ENCODE results near the gene RNF111. TPM values are rescaled to one million over a fixed set of nuclear protein-coding genes. Genes with fewer than 3 reads are reported as not detected.

The RNF111 gene
- total and polyA plus RNA-seq, 8 donors = 4.3 to 37.1 (median 11.4) TPM

GRCh38 chr15:59020322-59020721 lies 32.9 kb downstream of the RNF111 start:
- Histone ChIP-seq H3K27me3 (no peaks in the 10 kb centered on the region), H3K4me1 (no peaks in the 10 kb centered on the region), H3K36me3 (peaks cover 4 to 26% (median 19%) of the 10 kb centered on the region in 4 donors), H3K4me3 (no peak overlapping the region), H3K9me3 (no peaks in the 10 kb centered on the region), H3K27ac (no peak overlapping the region)
- TF ChIP-seq EP300 (IDR thresholded peaks at IDR 0.05) = no peak
- TF ChIP-seq CTCF (IDR thresholded peaks at IDR 0.05) = no peak
- no peak for TF ChIP-seq POLR2A (IDR thresholded peaks at IDR 0.05)
- no peak for TF ChIP-seq POLR2AphosphoS5 (IDR thresholded peaks at IDR 0.05)
- intact Hi-C loops (cut with DNase I; ENCODE audit: low total_unique reads) = no loop called here
- no peak for DNase-seq

GRCh38 chr15:59022188-59022587 lies 34.7 kb downstream of the RNF111 start:
- H3K27me3 ChIP-seq = no peaks in the 10 kb centered on the region
- 90 to 100% (median 97%) methylated on average over 1 of the region's 1 CpG for WGBS, 5 donors
- no peaks in the 10 kb centered on the region for H3K4me1 ChIP-seq
- intact Hi-C loops (cut with DNase I; ENCODE audit: low total_unique reads) = no loop called here
- no peak overlapping the region for H3K27ac ChIP-seq
- no peak for TF ChIP-seq POLR2A (IDR thresholded peaks at IDR 0.05)
- no peak for TF ChIP-seq EP300 (IDR thresholded peaks at IDR 0.05)
- no peak for TF ChIP-seq CTCF (IDR thresholded peaks at IDR 0.05)
- no peak for TF ChIP-seq POLR2AphosphoS5 (IDR thresholded peaks at IDR 0.05)
- H3K4me3 ChIP-seq = no peak overlapping the region
- peaks cover 4 to 27% (median 20%) of the 10 kb centered on the region in 4 donors for H3K36me3 ChIP-seq
- DNase-seq = no peak
- no peaks in the 10 kb centered on the region for H3K9me3 ChIP-seq

- intact Hi-C loops (cut with DNase I; ENCODE audit: low total_unique reads) = no loop called here
- TF ChIP-seq EP300 (IDR thresholded peaks at IDR 0.05) (no peak), POLR2A (IDR thresholded peaks at IDR 0.05) (no peak), POLR2AphosphoS5 (IDR thresholded peaks at IDR 0.05) (no peak), CTCF (IDR thresholded peaks at IDR 0.05) (no peak)
- no peak for DNase-seq
- H3K4me1 ChIP-seq = peaks cover 0 to 16% (median 7%) of the 10 kb centered on the region in 4 donors
- H3K4me3 ChIP-seq = no peak overlapping the region
- H3K36me3 ChIP-seq = peaks cover 5 to 32% (median 25%) of the 10 kb centered on the region in 4 donors
- H3K27me3 ChIP-seq = no peaks in the 10 kb centered on the region
- H3K27ac ChIP-seq = no peak overlapping the region
- no peaks in the 10 kb centered on the region for H3K9me3 ChIP-seq
- 91 to 95% (median 93%) methylated on average over 3 of the region's 3 CpGs for WGBS, 5 donors
Observed at GRCh38 chr15:59026207-59026606, 38.7 kb downstream of the RNF111 start.

- no peak for DNase-seq
- 93 to 98% (median 94%) methylated on average over 4 of the region's 4 CpGs for WGBS, 5 donors
Observed at GRCh38 chr15:59028387-59028955, 41.0 kb downstream of the RNF111 start.

More at GRCh38 chr15:59028387-59028955, 41.0 kb downstream of the RNF111 start:
- TF ChIP-seq CTCF (IDR thresholded peaks at IDR 0.05) = no peak
- TF ChIP-seq POLR2A (IDR thresholded peaks at IDR 0.05) = no peak
- TF ChIP-seq EP300 (IDR thresholded peaks at IDR 0.05) = no peak
- no peak for TF ChIP-seq POLR2AphosphoS5 (IDR thresholded peaks at IDR 0.05)
- H3K36me3 ChIP-seq = peaks cover 3 to 38% (median 33%) of the 10 kb centered on the region in 4 donors
- intact Hi-C loops (cut with DNase I; ENCODE audit: low total_unique reads) = no loop called here
- no peaks in the 10 kb centered on the region for H3K9me3 ChIP-seq
- no peak overlapping the region for H3K4me3 ChIP-seq
- H3K4me1 ChIP-seq = peaks cover 0 to 23% (median 10%) of the 10 kb centered on the region in 4 donors
- H3K27me3 ChIP-seq = no peaks in the 10 kb centered on the region
- H3K27ac ChIP-seq = no peak overlapping the region
